Neural progenitor cell (in vitro differentiated cells): ENCODE results near the gene IL36RN.

Experiments used
- CTCF ChIP-seq: fragments of 200-600 bp; sonication (generic); IDR thresholded peaks from 2 replicates; pipeline ENCODE4 v1.5.1; 2017; ENCODE audit warnings: antibody characterized with exemption, mild to moderate bottlenecking
- EZH2 ChIP-seq: fragments of 200-600 bp; sonication (generic); IDR thresholded peaks from 2 replicates; pipeline ENCODE4 v1.6.1; 2017; ENCODE audit warnings: antibody characterized with exemption, mild to moderate bottlenecking, moderate library complexity
- EZH2phosphoT487 ChIP-seq: fragments of 200-600 bp; sonication (generic); IDR thresholded peaks from 2 replicates; pipeline ENCODE4 v1.6.1; 2017; ENCODE audit warnings: antibody characterized with exemption

DNA sequence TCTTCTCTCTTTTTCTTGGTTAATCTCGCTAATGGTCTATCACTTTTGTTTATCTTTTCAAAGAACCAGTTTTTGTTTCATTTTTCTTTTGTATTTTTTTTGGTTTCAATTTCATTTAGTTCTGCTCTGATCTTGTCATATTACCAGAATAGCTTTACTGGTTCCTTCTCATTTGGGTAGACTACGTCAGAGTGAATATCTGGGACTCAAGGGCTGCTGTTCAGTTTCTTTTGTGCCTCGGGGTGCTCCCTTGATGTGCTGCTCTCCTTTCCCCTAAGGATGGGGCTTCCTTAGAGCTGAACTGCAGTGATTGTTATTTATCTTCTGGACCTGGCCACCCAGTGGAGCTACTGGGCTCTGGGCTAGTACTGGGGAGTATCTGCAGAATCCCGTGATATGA lies 39.0 kb downstream of the IL36RN start:
- TF ChIP-seq CTCF (no peak), EZH2 (no peak), EZH2phosphoT487 (no peak)
